WTC11 (cell line): ENCODE data around the gene B3GLCT. TPM values are rescaled to one million over a fixed set of nuclear protein-coding genes. Genes with fewer than 3 reads are reported as not detected.

Experiments
- ATAC-seq: fragments of 200-7000 bp; cut with Tn5 transposase; 2 replicates; pipeline ENCODE4 v1.10.0; 2021; ENCODE audit warnings: mild to moderate bottlenecking, moderate library complexity
- CTCF ChIA-PET: fragments of 300-600 bp; sonication (Branson Sonifier 250); formaldehyde crosslinking; loops from one replicate; lab custom pipeline; 2021; ENCODE audit warnings: antibody characterized with exemption; lab: Charles Lee
- POLR2A ChIA-PET: fragments of 350-600 bp; sonication (Branson Sonifier 250); formaldehyde crosslinking; loops from one replicate; lab custom pipeline; 2021; ENCODE audit warnings: antibody characterized with exemption; lab: Charles Lee
- DNase-seq: peaks from one replicate; pipeline ENCODE4 v3.0.0; 2021; ENCODE audit warnings: low spot score
- H3K27ac Mint-ChIP-seq: 2 replicates; pipeline ENCODE4 v1.8.0; 2021; ENCODE audit warnings: mixed read lengths
- H3K27me3 Mint-ChIP-seq: 2 replicates; pipeline ENCODE4 v1.8.0; 2021; ENCODE audit warnings: low read depth, mild to moderate bottlenecking, moderate library complexity, mixed read lengths
- H3K36me3 Mint-ChIP-seq: 2 replicates; pipeline ENCODE4 v1.8.0; 2021; ENCODE audit warnings: mixed read lengths
- H3K4me1 Mint-ChIP-seq: 2 replicates; pipeline ENCODE4 v1.8.0; 2022; ENCODE audit warnings: mixed read lengths
- H3K4me3 Mint-ChIP-seq: 2 replicates; pipeline ENCODE4 v1.8.0; 2021; ENCODE audit warnings: mild to moderate bottlenecking, moderate library complexity, mixed read lengths
- H3K9me3 Mint-ChIP-seq: 2 replicates; pipeline ENCODE4 v1.8.0; 2021; ENCODE audit warnings: mixed read lengths
- AFF4 ChIP-seq: sonication (generic); formaldehyde crosslinking; IDR thresholded peaks from 2 replicates; pipeline ENCODE4 v1.8.1; 2023; ENCODE audit warnings: mild to moderate bottlenecking, missing genetic modification reagents, borderline replicate concordance
- ATF1 ChIP-seq: sonication (generic); formaldehyde crosslinking; IDR thresholded peaks from 2 replicates; pipeline ENCODE4 v1.8.1; 2023; ENCODE audit warnings: mild to moderate bottlenecking, moderate library complexity, missing genetic modification reagents
- ELF4 ChIP-seq: sonication (generic); formaldehyde crosslinking; IDR thresholded peaks from 2 replicates; pipeline ENCODE4 v1.8.1; 2022; ENCODE audit warnings: low read depth, mild to moderate bottlenecking, moderate library complexity, missing genetic modification reagents
- EMX1 ChIP-seq: fragments of 250-450 bp; sonication (Bioruptor Pico); IDR thresholded peaks from 2 replicates; pipeline ENCODE4 v1.8.0; 2021; ENCODE audit warnings: mild to moderate bottlenecking
- FOXJ3 ChIP-seq: sonication (generic); formaldehyde crosslinking; IDR thresholded peaks from 2 replicates; pipeline ENCODE4 v1.9.0; 2021; ENCODE audit warnings: missing genetic modification reagents, mild to moderate bottlenecking, borderline replicate concordance
- FOXK1 ChIP-seq: sonication (generic); formaldehyde crosslinking; IDR thresholded peaks from 2 replicates; pipeline ENCODE4 v1.8.0; 2022; ENCODE audit warnings: mild to moderate bottlenecking, moderate library complexity, missing genetic modification reagents
- MLX ChIP-seq: sonication (generic); formaldehyde crosslinking; IDR thresholded peaks from 2 replicates; pipeline ENCODE4 v1.8.1; 2023; ENCODE audit warnings: mild to moderate bottlenecking, missing genetic modification reagents, moderate library complexity
- NFATC4 ChIP-seq: fragments of 250-450 bp; sonication (Bioruptor Pico); IDR thresholded peaks from 2 replicates; pipeline ENCODE4 v1.9.0; 2021; ENCODE audit warnings: mild to moderate bottlenecking
- NR1H2 ChIP-seq: sonication (generic); formaldehyde crosslinking; IDR thresholded peaks from 2 replicates; pipeline ENCODE4 v1.9.0; 2021; ENCODE audit warnings: mild to moderate bottlenecking, moderate library complexity, missing genetic modification reagents
- NR2C2 ChIP-seq: sonication (generic); formaldehyde crosslinking; IDR thresholded peaks from 2 replicates; pipeline ENCODE4 v1.8.0; 2022; ENCODE audit warnings: mild to moderate bottlenecking, missing genetic modification reagents
- PRRX2 ChIP-seq: fragments of 250-450 bp; sonication (Bioruptor Pico); IDR thresholded peaks from 2 replicates; pipeline ENCODE4 v1.8.0; 2021; ENCODE audit warnings: mild to moderate bottlenecking
- USF2 ChIP-seq: sonication (generic); formaldehyde crosslinking; IDR thresholded peaks from 2 replicates; pipeline ENCODE4 v1.8.1; 2023; ENCODE audit warnings: mild to moderate bottlenecking, missing genetic modification reagents, moderate library complexity
- ZNF121 ChIP-seq: sonication (generic); formaldehyde crosslinking; IDR thresholded peaks from 2 replicates; pipeline ENCODE4 v1.8.0; 2023; ENCODE audit warnings: missing genetic modification reagents
- ZNF219 ChIP-seq: sonication (generic); formaldehyde crosslinking; IDR thresholded peaks from 2 replicates; pipeline ENCODE4 v1.8.0; 2023; ENCODE audit warnings: missing genetic modification reagents, mild to moderate bottlenecking, borderline replicate concordance
- ZNF232 ChIP-seq: sonication (generic); formaldehyde crosslinking; IDR thresholded peaks from 2 replicates; pipeline ENCODE4 v1.8.0; 2022; ENCODE audit warnings: mild to moderate bottlenecking, missing genetic modification reagents
- ZNF416 ChIP-seq: fragments of 250-450 bp; sonication (Bioruptor Pico); IDR thresholded peaks from 2 replicates; pipeline ENCODE4 v1.9.0; 2021; ENCODE audit warnings: mild to moderate bottlenecking, inconsistent platforms
- ZNF423 ChIP-seq: fragments of 250-450 bp; sonication (Bioruptor Pico); IDR thresholded peaks from 2 replicates; pipeline ENCODE4 v2.1.2; 2022; ENCODE audit warnings: mild to moderate bottlenecking, moderate library complexity
- ZNF671 ChIP-seq: fragments of 250-450 bp; sonication (Bioruptor Pico); IDR thresholded peaks from 2 replicates; pipeline ENCODE4 v1.8.0; 2021; ENCODE audit warnings: mild to moderate bottlenecking
- total RNA-seq: library from RNA; stranded (reverse); gene quantifications from 3 replicates; pipeline ENCODE4 v1.2.3, GENCODE V29; 2021
- TF ChIP-seq, protein P1 (sequence below): sonication (generic); formaldehyde crosslinking; conservative IDR thresholded peaks from 2 replicates; pipeline ENCODE4 v1.8.1; 2023; ENCODE audit warnings: mild to moderate bottlenecking, low read depth, missing genetic modification reagents, moderate library complexity
- TF ChIP-seq, protein P2 (sequence below): sonication (generic); formaldehyde crosslinking; IDR thresholded peaks from 2 replicates; pipeline ENCODE4 v1.8.0; 2022; ENCODE audit warnings: mild to moderate bottlenecking, missing genetic modification reagents
- TF ChIP-seq, protein P3 (sequence below): sonication (generic); formaldehyde crosslinking; IDR thresholded peaks from 2 replicates; pipeline ENCODE4 v1.8.1; 2022; ENCODE audit warnings: mild to moderate bottlenecking, moderate library complexity, missing genetic modification reagents
- TF ChIP-seq, protein P4 (sequence below): sonication (generic); formaldehyde crosslinking; IDR thresholded peaks from 2 replicates; pipeline ENCODE4 v1.8.1; 2022; ENCODE audit warnings: mild to moderate bottlenecking, missing genetic modification reagents, moderate library complexity, borderline replicate concordance
- TF ChIP-seq, protein P5 (sequence below): sonication (generic); formaldehyde crosslinking; IDR thresholded peaks from 2 replicates; pipeline ENCODE4 v1.8.1; 2023; ENCODE audit warnings: mild to moderate bottlenecking, missing genetic modification reagents

Gene B3GLCT
- total RNA-seq, 1 experiment from 2014 or later: 2.4 TPM

- no peak for TF ChIP-seq NFATC4 (CRISPR knock-in tag)
- no peak for TF ChIP-seq ZNF416 (CRISPR knock-in tag)
- TF ChIP-seq, protein P1, sequence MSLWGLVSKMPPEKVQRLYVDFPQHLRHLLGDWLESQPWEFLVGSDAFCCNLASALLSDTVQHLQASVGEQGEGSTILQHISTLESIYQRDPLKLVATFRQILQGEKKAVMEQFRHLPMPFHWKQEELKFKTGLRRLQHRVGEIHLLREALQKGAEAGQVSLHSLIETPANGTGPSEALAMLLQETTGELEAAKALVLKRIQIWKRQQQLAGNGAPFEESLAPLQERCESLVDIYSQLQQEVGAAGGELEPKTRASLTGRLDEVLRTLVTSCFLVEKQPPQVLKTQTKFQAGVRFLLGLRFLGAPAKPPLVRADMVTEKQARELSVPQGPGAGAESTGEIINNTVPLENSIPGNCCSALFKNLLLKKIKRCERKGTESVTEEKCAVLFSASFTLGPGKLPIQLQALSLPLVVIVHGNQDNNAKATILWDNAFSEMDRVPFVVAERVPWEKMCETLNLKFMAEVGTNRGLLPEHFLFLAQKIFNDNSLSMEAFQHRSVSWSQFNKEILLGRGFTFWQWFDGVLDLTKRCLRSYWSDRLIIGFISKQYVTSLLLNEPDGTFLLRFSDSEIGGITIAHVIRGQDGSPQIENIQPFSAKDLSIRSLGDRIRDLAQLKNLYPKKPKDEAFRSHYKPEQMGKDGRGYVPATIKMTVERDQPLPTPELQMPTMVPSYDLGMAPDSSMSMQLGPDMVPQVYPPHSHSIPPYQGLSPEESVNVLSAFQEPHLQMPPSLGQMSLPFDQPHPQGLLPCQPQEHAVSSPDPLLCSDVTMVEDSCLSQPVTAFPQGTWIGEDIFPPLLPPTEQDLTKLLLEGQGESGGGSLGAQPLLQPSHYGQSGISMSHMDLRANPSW: no peak
- no peak for TF ChIP-seq MLX (CRISPR knock-in tag)
- TF ChIP-seq NR1H2 (CRISPR knock-in tag): no peak
- TF ChIP-seq, protein P2, sequence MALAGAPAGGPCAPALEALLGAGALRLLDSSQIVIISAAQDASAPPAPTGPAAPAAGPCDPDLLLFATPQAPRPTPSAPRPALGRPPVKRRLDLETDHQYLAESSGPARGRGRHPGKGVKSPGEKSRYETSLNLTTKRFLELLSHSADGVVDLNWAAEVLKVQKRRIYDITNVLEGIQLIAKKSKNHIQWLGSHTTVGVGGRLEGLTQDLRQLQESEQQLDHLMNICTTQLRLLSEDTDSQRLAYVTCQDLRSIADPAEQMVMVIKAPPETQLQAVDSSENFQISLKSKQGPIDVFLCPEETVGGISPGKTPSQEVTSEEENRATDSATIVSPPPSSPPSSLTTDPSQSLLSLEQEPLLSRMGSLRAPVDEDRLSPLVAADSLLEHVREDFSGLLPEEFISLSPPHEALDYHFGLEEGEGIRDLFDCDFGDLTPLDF (CRISPR knock-in tag): no peak
- TF ChIP-seq, protein P3, sequence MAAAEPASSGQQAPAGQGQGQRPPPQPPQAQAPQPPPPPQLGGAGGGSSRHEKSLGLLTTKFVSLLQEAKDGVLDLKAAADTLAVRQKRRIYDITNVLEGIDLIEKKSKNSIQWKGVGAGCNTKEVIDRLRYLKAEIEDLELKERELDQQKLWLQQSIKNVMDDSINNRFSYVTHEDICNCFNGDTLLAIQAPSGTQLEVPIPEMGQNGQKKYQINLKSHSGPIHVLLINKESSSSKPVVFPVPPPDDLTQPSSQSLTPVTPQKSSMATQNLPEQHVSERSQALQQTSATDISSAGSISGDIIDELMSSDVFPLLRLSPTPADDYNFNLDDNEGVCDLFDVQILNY (CRISPR knock-in tag): no peak
- no peak for TF ChIP-seq USF2
Observed at GRCh38 chr13:31346891-31347290, 147.1 kb downstream of the B3GLCT start (continued).

- DNase-seq (no peak), ATAC-seq (no peak)
- POLR2A ChIA-PET: no interaction called here
- no peak overlapping the region for H3K27ac Mint-ChIP-seq
- H3K27me3 Mint-ChIP-seq: no peaks in the 10 kb centered on the region; the same call in 1 of the 2 replicates
- peaks cover 9% of the 10 kb centered on the region for H3K36me3 Mint-ChIP-seq
- no peak overlapping the region for H3K4me3 Mint-ChIP-seq
- peaks cover 36% of the 10 kb centered on the region for H3K9me3 Mint-ChIP-seq
- no peak for TF ChIP-seq ZNF671
- peaks cover 8% of the 10 kb centered on the region for H3K4me1 Mint-ChIP-seq
- CTCF ChIA-PET: interaction anchor here (0.8 kb wide), 1 partner anchor 23 kb away, joined by 3 read pairs; no protein-coding TSS in a partner anchor
Observed at GRCh38 chr13:31349156-31349555, 149.4 kb downstream of the B3GLCT start.

GRCh38 chr13:31350560-31350959 lies 150.8 kb downstream of the B3GLCT start:
- POLR2A ChIA-PET: no interaction called here
- ATAC-seq: no peak
- Mint-ChIP-seq H3K4me1 (peaks cover 8% of the 10 kb centered on the region), H3K9me3 (peaks cover 50% of the 10 kb centered on the region), H3K27ac (no peak overlapping the region), H3K4me3 (no peak overlapping the region), H3K36me3 (peaks cover 23% of the 10 kb centered on the region), H3K27me3 (peaks cover 5% of the 10 kb centered on the region)
- DNase-seq: no peak
- CTCF ChIA-PET: no interaction called here
- TF ChIP-seq FOXK1 (CRISPR knock-in tag): no peak
- no peak for TF ChIP-seq ZNF423 (CRISPR knock-in tag)
- no peak for TF ChIP-seq NR2C2 (CRISPR knock-in tag)
- no peak for TF ChIP-seq ELF4 (CRISPR knock-in tag)
- no peak for TF ChIP-seq AFF4 (CRISPR knock-in tag)
- TF ChIP-seq EMX1: no peak
- TF ChIP-seq ZNF232: no peak
- TF ChIP-seq, protein P4, sequence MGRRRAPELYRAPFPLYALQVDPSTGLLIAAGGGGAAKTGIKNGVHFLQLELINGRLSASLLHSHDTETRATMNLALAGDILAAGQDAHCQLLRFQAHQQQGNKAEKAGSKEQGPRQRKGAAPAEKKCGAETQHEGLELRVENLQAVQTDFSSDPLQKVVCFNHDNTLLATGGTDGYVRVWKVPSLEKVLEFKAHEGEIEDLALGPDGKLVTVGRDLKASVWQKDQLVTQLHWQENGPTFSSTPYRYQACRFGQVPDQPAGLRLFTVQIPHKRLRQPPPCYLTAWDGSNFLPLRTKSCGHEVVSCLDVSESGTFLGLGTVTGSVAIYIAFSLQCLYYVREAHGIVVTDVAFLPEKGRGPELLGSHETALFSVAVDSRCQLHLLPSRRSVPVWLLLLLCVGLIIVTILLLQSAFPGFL (CRISPR knock-in tag): no peak
- no peak for TF ChIP-seq NFATC4 (CRISPR knock-in tag)
- no peak for TF ChIP-seq ATF1 (CRISPR knock-in tag)
- TF ChIP-seq ZNF121: no peak
- TF ChIP-seq ZNF219: no peak
- no peak for TF ChIP-seq PRRX2
- TF ChIP-seq, protein P5, sequence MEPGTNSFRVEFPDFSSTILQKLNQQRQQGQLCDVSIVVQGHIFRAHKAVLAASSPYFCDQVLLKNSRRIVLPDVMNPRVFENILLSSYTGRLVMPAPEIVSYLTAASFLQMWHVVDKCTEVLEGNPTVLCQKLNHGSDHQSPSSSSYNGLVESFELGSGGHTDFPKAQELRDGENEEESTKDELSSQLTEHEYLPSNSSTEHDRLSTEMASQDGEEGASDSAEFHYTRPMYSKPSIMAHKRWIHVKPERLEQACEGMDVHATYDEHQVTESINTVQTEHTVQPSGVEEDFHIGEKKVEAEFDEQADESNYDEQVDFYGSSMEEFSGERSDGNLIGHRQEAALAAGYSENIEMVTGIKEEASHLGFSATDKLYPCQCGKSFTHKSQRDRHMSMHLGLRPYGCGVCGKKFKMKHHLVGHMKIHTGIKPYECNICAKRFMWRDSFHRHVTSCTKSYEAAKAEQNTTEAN (CRISPR knock-in tag): no peak
- TF ChIP-seq FOXJ3: no peak
